ENCODE results near the gene LRRC4C. TPM values are rescaled to one million over a fixed set of nuclear protein-coding genes. Genes with fewer than 3 reads are reported as not detected.
"Not testable (repeated sequence)": the region's sequence is repeated elsewhere in the genome, so short reads cannot be mapped to it uniquely, and the experiment has no call there.

Gene LRRC4C
- total and polyA plus RNA-seq, 7 donors: 0.98 to 5.4 (median 3.0) TPM; not detected in 1

GRCh38 chr11:41042688-41043087 lies 416.8 kb downstream of the LRRC4C start:
- H3K4me1 ChIP-seq: no peaks in the 10 kb centered on the region
- H3K36me3 ChIP-seq: no peaks in the 10 kb centered on the region
- WGBS, 2 donors: 53 to 56% methylated on average over 3 of the region's 3 CpGs
- H3K4me3 ChIP-seq: no peak overlapping the region
- DNase-seq: no peak
- TF ChIP-seq POLR2A (IDR thresholded peaks at IDR 0.05) (no peak), POLR2AphosphoS5 (IDR thresholded peaks at IDR 0.05) (no peak), CTCF (IDR thresholded peaks at IDR 0.05) (no peak), EP300 (IDR thresholded peaks at IDR 0.05) (no peak)
- H3K27me3 ChIP-seq: no peaks in the 10 kb centered on the region
- intact Hi-C loops (cut with DNase I): no loop called here
- no peaks in the 10 kb centered on the region for H3K9me3 ChIP-seq
- no peak overlapping the region for H3K27ac ChIP-seq

- intact Hi-C loops (cut with DNase I): no loop called here
- Histone ChIP-seq H3K9me3 (no peaks in the 10 kb centered on the region), H3K4me1 (no peaks in the 10 kb centered on the region), H3K36me3 (no peaks in the 10 kb centered on the region), H3K4me3 (no peak overlapping the region), H3K27ac (no peak overlapping the region), H3K27me3 (no peaks in the 10 kb centered on the region)
- WGBS, 2 donors: 74% methylated on average over 1 of the region's 1 CpG
- DNase-seq: no peak
- no peak for TF ChIP-seq EP300 (IDR thresholded peaks at IDR 0.05)
- TF ChIP-seq CTCF (IDR thresholded peaks at IDR 0.05): no peak
- no peak for TF ChIP-seq POLR2A (IDR thresholded peaks at IDR 0.05)
- TF ChIP-seq POLR2AphosphoS5 (IDR thresholded peaks at IDR 0.05): no peak
Measured at GRCh38 chr11:41040474-41040873, 419.0 kb downstream of the LRRC4C start.

- TF ChIP-seq POLR2A (IDR thresholded peaks at IDR 0.05) (no peak), POLR2AphosphoS5 (IDR thresholded peaks at IDR 0.05) (no peak), EP300 (IDR thresholded peaks at IDR 0.05) (no peak), CTCF (IDR thresholded peaks at IDR 0.05) (no peak)
- Histone ChIP-seq H3K9me3 (no peaks in the 10 kb centered on the region), H3K4me1 (no peaks in the 10 kb centered on the region), H3K27ac (no peak overlapping the region), H3K27me3 (no peaks in the 10 kb centered on the region), H3K4me3 (no peak overlapping the region), H3K36me3 (no peaks in the 10 kb centered on the region)
- WGBS, 2 donors: 67 to 78% methylated on average over 8 of the region's 8 CpGs
- DNase-seq: no peak
- intact Hi-C loops (cut with DNase I): no loop called here
Measured at GRCh38 chr11:41039592-41039991, 419.9 kb downstream of the LRRC4C start.

GRCh38 chr11:41031551-41032060 lies 427.8 kb downstream of the LRRC4C start:
- Histone ChIP-seq H3K27ac (no peak overlapping the region), H3K36me3 (no peaks in the 10 kb centered on the region), H3K27me3 (no peaks in the 10 kb centered on the region), H3K9me3 (no peaks in the 10 kb centered on the region), H3K4me1 (no peaks in the 10 kb centered on the region), H3K4me3 (no peak overlapping the region)
- no peak for DNase-seq
- WGBS, 2 donors: 71 to 78% methylated on average over 1 of the region's 1 CpG
- intact Hi-C loops (cut with DNase I): no loop called here
- TF ChIP-seq POLR2AphosphoS5 (IDR thresholded peaks at IDR 0.05) (no peak), EP300 (IDR thresholded peaks at IDR 0.05) (no peak), CTCF (IDR thresholded peaks at IDR 0.05) (no peak), POLR2A (IDR thresholded peaks at IDR 0.05) (no peak)

- intact Hi-C loops (cut with DNase I): no loop called here
- TF ChIP-seq POLR2AphosphoS5 (IDR thresholded peaks at IDR 0.05) (no peak), POLR2A (IDR thresholded peaks at IDR 0.05) (no peak), CTCF (IDR thresholded peaks at IDR 0.05) (no peak), EP300 (IDR thresholded peaks at IDR 0.05) (no peak)
- DNase-seq: no peak
- Histone ChIP-seq H3K27me3 (no peaks in the 10 kb centered on the region), H3K4me3 (no peak overlapping the region), H3K9me3 (no peaks in the 10 kb centered on the region), H3K36me3 (no peaks in the 10 kb centered on the region), H3K4me1 (no peaks in the 10 kb centered on the region), H3K27ac (no peak overlapping the region)
- 92 to 94% methylated on average over 4 of the region's 4 CpGs for WGBS, 2 donors
Measured at GRCh38 chr11:41020259-41020658, 439.2 kb downstream of the LRRC4C start.

- H3K36me3 ChIP-seq; H3K27ac ChIP-seq; H3K4me3 ChIP-seq; DNase-seq; intact Hi-C loops (cut with DNase I); H3K9me3 ChIP-seq; H3K27me3 ChIP-seq; H3K4me1 ChIP-seq: not testable (repeated sequence)
Measured at GRCh38 chr11:41019666-41020065, 439.8 kb downstream of the LRRC4C start.
